ENCODE data around the gene CIDEC.
"Not testable (repeated sequence)": the region's sequence is repeated elsewhere in the genome, so short reads cannot be mapped to it uniquely, and the experiment has no call there.

The CIDEC gene

DNA sequence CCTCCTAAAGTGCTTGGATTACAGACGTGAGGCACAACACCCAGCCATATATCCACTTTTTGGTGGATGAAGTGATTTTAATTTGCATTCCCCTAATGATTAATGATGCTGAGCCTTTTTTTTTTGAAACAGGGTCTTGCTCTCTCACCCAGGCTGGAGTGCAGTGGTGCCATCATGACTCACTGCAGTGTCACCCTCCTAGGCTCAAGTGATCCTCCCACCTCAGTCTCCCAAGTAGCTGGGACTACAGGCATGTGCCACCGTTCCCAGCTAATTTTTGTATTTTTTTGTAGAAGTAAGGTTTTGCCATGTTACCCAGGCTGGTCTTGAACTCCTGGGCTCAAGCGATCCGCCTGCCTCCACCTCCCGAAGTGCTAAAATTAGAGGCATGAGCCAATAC lies 8.0 kb downstream of the CIDEC start:
- not testable (repeated sequence) for H4K91ac ChIP-seq (ENCODE audit: low read depth, low read length, poor library complexity); H2BK15ac ChIP-seq (ENCODE audit: low read length); H3K27ac ChIP-seq (replicated peaks; ENCODE audit: low read length); H2BK12ac ChIP-seq (ENCODE audit: low read length); H3K27me3 ChIP-seq (ENCODE audit: control insufficient read depth in 3 of 3, insufficient read depth in 3 of 3, low read depth in 1 of 3, low read length in 3 of 3); H3K4me2 ChIP-seq (ENCODE audit: insufficient read depth, low read length, poor library complexity, severe bottlenecking); H3K9ac ChIP-seq (ENCODE audit: low read depth, low read length, poor library complexity); H3K9me3 ChIP-seq (replicated peaks in 1 of 2; ENCODE audit: control insufficient read depth in 2 of 2, insufficient read depth in 1 of 2, low read depth in 1 of 2, low read length in 2 of 2); H3K79me1 ChIP-seq (ENCODE audit: low read depth, low read length); H3K4me1 ChIP-seq (ENCODE audit: control insufficient read depth in 2 of 2, insufficient read depth in 1 of 2, low read depth in 1 of 2, low read length in 2 of 2); H2BK5ac ChIP-seq (ENCODE audit: low read length); H2AFZ ChIP-seq (ENCODE audit: low read length); DNase-seq (ENCODE audit: low spot score); H3K4me3 ChIP-seq (ENCODE audit: low read length in 2 of 2); H4K8ac ChIP-seq (ENCODE audit: low read depth, low read length); H3K14ac ChIP-seq (ENCODE audit: low read length); H3K18ac ChIP-seq (ENCODE audit: low read length); H3K23ac ChIP-seq (ENCODE audit: low read depth, low read length, poor library complexity); H2AK5ac ChIP-seq (ENCODE audit: low read depth, low read length); H3K36me3 ChIP-seq (replicated peaks in 1 of 2; ENCODE audit: control insufficient read depth in 2 of 2, insufficient read depth in 2 of 2, low read length in 2 of 2); H2BK120ac ChIP-seq (ENCODE audit: low read depth, low read length); H3K4ac ChIP-seq (ENCODE audit: low read length)
- WGBS, 2 donors (ENCODE audit: extremely low coverage in 2 of 2, insufficient read length in 2 of 2, insufficient replicate concordance in 1 of 2): no CpG with 5 or more reads among the region's 5 CpGs

DNA sequence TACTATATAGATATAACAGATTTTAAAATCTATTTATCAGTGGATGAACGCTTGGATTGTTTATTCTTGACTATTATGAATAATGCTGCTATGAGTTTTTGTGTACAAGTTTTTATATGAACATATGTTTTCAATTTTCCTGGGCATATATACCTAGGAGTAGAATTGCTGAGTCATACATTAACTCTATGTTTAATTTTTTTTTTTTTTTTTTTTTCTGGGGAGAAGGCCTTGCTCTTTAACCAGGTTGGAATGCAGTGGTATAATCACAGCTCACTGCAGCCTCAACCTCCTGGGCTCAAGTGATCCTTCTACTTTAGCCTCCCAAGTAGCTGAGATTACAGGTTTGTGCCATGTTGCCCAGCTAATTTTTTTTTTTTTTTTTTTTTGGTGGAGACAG lies 9.1 kb downstream of the CIDEC start:
- DNase-seq (ENCODE audit: low spot score): no peak

DNA sequence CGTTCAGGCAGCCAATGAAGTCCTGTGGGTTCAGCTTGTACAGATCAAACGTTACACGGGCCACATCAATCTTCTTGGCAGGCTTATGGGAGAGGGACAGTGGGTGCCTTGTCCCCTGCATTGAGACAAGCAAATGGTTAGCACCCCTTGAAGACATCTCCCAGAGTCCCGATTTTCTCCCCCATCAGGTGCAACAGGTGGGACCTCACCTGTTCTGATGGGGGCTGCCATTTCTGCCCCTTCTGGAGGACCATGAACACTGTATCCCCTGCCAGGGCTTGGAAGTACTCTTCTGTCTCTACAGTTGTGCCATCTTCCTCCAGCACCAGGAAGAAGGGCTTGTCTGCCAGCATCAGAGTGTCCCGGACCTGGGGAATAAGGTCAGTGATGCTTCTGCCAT lies 10.1 kb downstream of the CIDEC start:
- DNase-seq (ENCODE audit: low spot score): no peak
- Histone ChIP-seq H4K8ac (ENCODE audit: low read depth, low read length) (peak overlapping the region; percentile 23), H3K79me1 (ENCODE audit: low read depth, low read length) (no peaks in the 10 kb centered on the region), H3K27ac (replicated peaks; ENCODE audit: low read length) (no peak overlapping the region), H3K4me2 (ENCODE audit: insufficient read depth, low read length, poor library complexity, severe bottlenecking) (no peak overlapping the region), H2BK120ac (ENCODE audit: low read depth, low read length) (no peak overlapping the region), H3K9ac (ENCODE audit: low read depth, low read length, poor library complexity) (no peak overlapping the region), H3K27me3 (ENCODE audit: control insufficient read depth in 3 of 3, insufficient read depth in 3 of 3, low read depth in 1 of 3, low read length in 3 of 3) (peaks cover 0 to 6% (median 0%) of the 10 kb centered on the region in 3 experiments), H3K14ac (ENCODE audit: low read length) (peak overlapping the region; percentile 47), H3K4ac (ENCODE audit: low read length) (no peak overlapping the region), H3K4me1 (ENCODE audit: control insufficient read depth in 2 of 2, insufficient read depth in 1 of 2, low read depth in 1 of 2, low read length in 2 of 2) (no peaks in the 10 kb centered on the region), H2AK5ac (ENCODE audit: low read depth, low read length) (no peak overlapping the region), H2BK5ac (ENCODE audit: low read length) (no peak overlapping the region), H3K23ac (ENCODE audit: low read depth, low read length, poor library complexity) (no peak overlapping the region), H4K91ac (ENCODE audit: low read depth, low read length, poor library complexity) (no peak overlapping the region), H2AFZ (ENCODE audit: low read length) (no peak overlapping the region), H2BK12ac (ENCODE audit: low read length) (no peak overlapping the region), H2BK15ac (ENCODE audit: low read length) (no peak overlapping the region), H3K36me3 (replicated peaks in 1 of 2; ENCODE audit: control insufficient read depth in 2 of 2, insufficient read depth in 2 of 2, low read length in 2 of 2) (no peaks in the 10 kb centered on the region), H3K9me3 (replicated peaks in 1 of 2; ENCODE audit: control insufficient read depth in 2 of 2, insufficient read depth in 1 of 2, low read depth in 1 of 2, low read length in 2 of 2) (no peaks in the 10 kb centered on the region), H3K4me3 (ENCODE audit: low read length in 2 of 2) (no peak overlapping the region), H3K18ac (ENCODE audit: low read length) (no peak overlapping the region)
- WGBS, 2 donors (ENCODE audit: extremely low coverage in 2 of 2, insufficient read length in 2 of 2, insufficient replicate concordance in 1 of 2): no CpG with 5 or more reads among the region's 5 CpGs

More for the DNA sequence above, 9.1 kb downstream of the CIDEC start:
- Histone ChIP-seq H2BK5ac (ENCODE audit: low read length) (no peak overlapping the region), H2BK15ac (ENCODE audit: low read length) (no peak overlapping the region), H3K23ac (ENCODE audit: low read depth, low read length, poor library complexity) (no peak overlapping the region), H3K9me3 (replicated peaks in 1 of 2; ENCODE audit: control insufficient read depth in 2 of 2, insufficient read depth in 1 of 2, low read depth in 1 of 2, low read length in 2 of 2) (no peaks in the 10 kb centered on the region), H3K27me3 (ENCODE audit: control insufficient read depth in 3 of 3, insufficient read depth in 3 of 3, low read depth in 1 of 3, low read length in 3 of 3) (peaks cover 0 to 6% (median 0%) of the 10 kb centered on the region in 3 experiments), H2AK5ac (ENCODE audit: low read depth, low read length) (no peak overlapping the region), H3K4ac (ENCODE audit: low read length) (no peak overlapping the region), H3K4me3 (ENCODE audit: low read length in 2 of 2) (no peak overlapping the region), H2BK12ac (ENCODE audit: low read length) (no peak overlapping the region), H3K27ac (replicated peaks; ENCODE audit: low read length) (no peak overlapping the region), H3K18ac (ENCODE audit: low read length) (no peak overlapping the region), H4K8ac (ENCODE audit: low read depth, low read length) (no peak overlapping the region), H4K91ac (ENCODE audit: low read depth, low read length, poor library complexity) (no peak overlapping the region), H2AFZ (ENCODE audit: low read length) (no peak overlapping the region), H3K4me2 (ENCODE audit: insufficient read depth, low read length, poor library complexity, severe bottlenecking) (no peak overlapping the region), H3K14ac (ENCODE audit: low read length) (no peak overlapping the region), H3K36me3 (replicated peaks in 1 of 2; ENCODE audit: control insufficient read depth in 2 of 2, insufficient read depth in 2 of 2, low read length in 2 of 2) (no peaks in the 10 kb centered on the region), H3K4me1 (ENCODE audit: control insufficient read depth in 2 of 2, insufficient read depth in 1 of 2, low read depth in 1 of 2, low read length in 2 of 2) (no peaks in the 10 kb centered on the region), H2BK120ac (ENCODE audit: low read depth, low read length) (no peak overlapping the region), H3K9ac (ENCODE audit: low read depth, low read length, poor library complexity) (no peak overlapping the region), H3K79me1 (ENCODE audit: low read depth, low read length) (no peaks in the 10 kb centered on the region)
- no CpG with 5 or more reads among the region's 1 CpG for WGBS, 2 donors (ENCODE audit: extremely low coverage in 2 of 2, insufficient read length in 2 of 2, insufficient replicate concordance in 1 of 2)

DNA sequence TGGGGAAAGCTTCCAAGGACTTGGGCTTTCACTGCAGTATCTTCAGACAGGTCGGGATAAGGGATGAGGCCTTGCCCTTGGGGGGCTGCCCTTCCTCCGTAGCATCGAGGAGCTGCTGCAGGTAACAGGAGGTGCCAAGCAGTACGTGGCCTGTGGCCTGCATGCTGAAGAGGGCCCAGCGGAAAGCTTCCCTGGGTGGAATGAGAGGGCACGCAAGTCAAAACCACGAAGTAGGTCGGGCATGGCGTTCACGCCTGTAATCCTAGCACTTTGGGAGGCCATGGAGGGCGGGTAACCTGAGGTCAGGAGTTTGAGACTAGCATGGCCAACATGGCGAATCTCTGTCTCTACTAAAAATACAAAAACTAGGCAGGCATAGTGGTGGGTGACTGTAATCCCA lies 12.9 kb downstream of the CIDEC start:
- DNase-seq (ENCODE audit: low spot score): no peak
- Histone ChIP-seq H3K27ac (replicated peaks; ENCODE audit: low read length) (no peak overlapping the region), H3K79me1 (ENCODE audit: low read depth, low read length) (no peaks in the 10 kb centered on the region), H3K14ac (ENCODE audit: low read length) (no peak overlapping the region), H3K4me1 (ENCODE audit: control insufficient read depth in 2 of 2, insufficient read depth in 1 of 2, low read depth in 1 of 2, low read length in 2 of 2) (peaks cover 0 to 3% of the 10 kb centered on the region in 2 donors), H3K27me3 (ENCODE audit: control insufficient read depth in 3 of 3, insufficient read depth in 3 of 3, low read depth in 1 of 3, low read length in 3 of 3) (peaks cover 0 to 8% (median 6%) of the 10 kb centered on the region in 3 experiments), H3K9me3 (replicated peaks in 1 of 2; ENCODE audit: control insufficient read depth in 2 of 2, insufficient read depth in 1 of 2, low read depth in 1 of 2, low read length in 2 of 2) (no peaks in the 10 kb centered on the region), H3K23ac (ENCODE audit: low read depth, low read length, poor library complexity) (no peak overlapping the region), H2BK5ac (ENCODE audit: low read length) (no peak overlapping the region), H3K4me2 (ENCODE audit: insufficient read depth, low read length, poor library complexity, severe bottlenecking) (no peak overlapping the region), H2AFZ (ENCODE audit: low read length) (no peak overlapping the region), H2BK120ac (ENCODE audit: low read depth, low read length) (no peak overlapping the region), H3K4me3 (ENCODE audit: low read length in 2 of 2) (no peak overlapping the region), H2BK12ac (ENCODE audit: low read length) (no peak overlapping the region), H3K4ac (ENCODE audit: low read length) (no peak overlapping the region), H3K9ac (ENCODE audit: low read depth, low read length, poor library complexity) (no peak overlapping the region), H2BK15ac (ENCODE audit: low read length) (no peak overlapping the region), H3K36me3 (replicated peaks in 1 of 2; ENCODE audit: control insufficient read depth in 2 of 2, insufficient read depth in 2 of 2, low read length in 2 of 2) (no peaks in the 10 kb centered on the region), H4K8ac (ENCODE audit: low read depth, low read length) (no peak overlapping the region), H2AK5ac (ENCODE audit: low read depth, low read length) (no peak overlapping the region), H3K18ac (ENCODE audit: low read length) (no peak overlapping the region), H4K91ac (ENCODE audit: low read depth, low read length, poor library complexity) (no peak overlapping the region)
- WGBS, 2 donors (ENCODE audit: extremely low coverage in 2 of 2, insufficient read length in 2 of 2, insufficient replicate concordance in 1 of 2): no CpG with 5 or more reads among the region's 12 CpGs

Data from neuronal stem cell (in vitro differentiated cells).